ENCODE measurements around the gene PDP2. TPM values are rescaled to one million over a fixed set of nuclear protein-coding genes. Genes with fewer than 3 reads are reported as not detected.

The PDP2 gene
- total RNA-seq, 2 donors from 2014 or later, result 4.8 to 6.2 TPM

- Histone ChIP-seq H3K27me3 (replicated peaks; ENCODE audit: insufficient read depth) (no peaks in the 10 kb centered on the region), H3K27ac (no peak overlapping the region), H3K4me3 (no peak overlapping the region), H3K9me3 (no peaks in the 10 kb centered on the region), H3K36me3 (peaks cover 25% of the 10 kb centered on the region), H3K4me1 (ENCODE audit: control insufficient read depth in 1 of 2, low read depth in 2 of 2) (peaks cover 15 to 37% of the 10 kb centered on the region in 2 donors)
- TF ChIP-seq, protein P1, sequence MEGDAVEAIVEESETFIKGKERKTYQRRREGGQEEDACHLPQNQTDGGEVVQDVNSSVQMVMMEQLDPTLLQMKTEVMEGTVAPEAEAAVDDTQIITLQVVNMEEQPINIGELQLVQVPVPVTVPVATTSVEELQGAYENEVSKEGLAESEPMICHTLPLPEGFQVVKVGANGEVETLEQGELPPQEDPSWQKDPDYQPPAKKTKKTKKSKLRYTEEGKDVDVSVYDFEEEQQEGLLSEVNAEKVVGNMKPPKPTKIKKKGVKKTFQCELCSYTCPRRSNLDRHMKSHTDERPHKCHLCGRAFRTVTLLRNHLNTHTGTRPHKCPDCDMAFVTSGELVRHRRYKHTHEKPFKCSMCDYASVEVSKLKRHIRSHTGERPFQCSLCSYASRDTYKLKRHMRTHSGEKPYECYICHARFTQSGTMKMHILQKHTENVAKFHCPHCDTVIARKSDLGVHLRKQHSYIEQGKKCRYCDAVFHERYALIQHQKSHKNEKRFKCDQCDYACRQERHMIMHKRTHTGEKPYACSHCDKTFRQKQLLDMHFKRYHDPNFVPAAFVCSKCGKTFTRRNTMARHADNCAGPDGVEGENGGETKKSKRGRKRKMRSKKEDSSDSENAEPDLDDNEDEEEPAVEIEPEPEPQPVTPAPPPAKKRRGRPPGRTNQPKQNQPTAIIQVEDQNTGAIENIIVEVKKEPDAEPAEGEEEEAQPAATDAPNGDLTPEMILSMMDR (IDR thresholded peaks at IDR 0.05), result no peak
- no peak for DNase-seq (ENCODE audit: low spot score)
- ATAC-seq (ENCODE audit: insufficient number of reproducible peaks, low FRiP score, low read depth), result no peak
These were observed 56.7 kb downstream of the PDP2 start for GRCh38 chr16:66936889-66937554.

DNA sequence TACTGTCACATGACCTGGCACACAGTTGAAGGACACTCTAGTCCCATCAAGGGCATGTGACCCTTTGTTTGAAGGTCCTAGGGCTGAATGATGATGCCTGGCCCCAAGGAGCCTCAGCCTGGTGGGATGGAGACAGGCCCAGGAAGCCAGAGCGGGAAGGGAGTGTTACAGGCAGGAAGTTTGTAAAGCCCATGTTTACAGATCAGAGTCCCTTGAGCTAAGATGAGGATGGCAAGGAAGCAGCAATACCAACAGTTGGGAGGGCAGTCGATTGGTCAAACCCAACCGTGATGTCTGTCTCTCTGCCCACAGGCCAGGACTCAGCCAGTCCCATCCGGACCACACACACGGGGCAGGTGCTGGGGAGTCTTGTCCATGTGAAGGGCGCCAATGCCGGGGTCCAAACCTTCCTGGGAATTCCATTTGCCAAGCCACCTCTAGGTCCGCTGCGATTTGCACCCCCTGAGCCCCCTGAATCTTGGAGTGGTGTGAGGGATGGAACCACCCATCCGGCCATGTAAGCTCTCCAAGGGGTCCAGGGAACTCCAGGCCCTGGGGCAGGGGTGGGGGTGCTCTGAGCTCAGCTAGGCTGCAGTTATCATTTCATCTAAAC lies 57.5 kb downstream of the PDP2 start:
- H3K36me3 ChIP-seq, result peaks cover 31% of the 10 kb centered on the region
- ATAC-seq (ENCODE audit: insufficient number of reproducible peaks, low FRiP score, low read depth), result no peak

GRCh38 chr16:66939366-66939765 lies 59.1 kb downstream of the PDP2 start:
- no peaks in the 10 kb centered on the region for H3K27me3 ChIP-seq (replicated peaks; ENCODE audit: insufficient read depth)
- peaks cover 9 to 22% of the 10 kb centered on the region in 2 donors for H3K4me1 ChIP-seq (ENCODE audit: control insufficient read depth in 1 of 2, low read depth in 2 of 2)
- H3K36me3 ChIP-seq, result peaks cover 39% of the 10 kb centered on the region
- H3K4me3 ChIP-seq, result no peak overlapping the region
- ATAC-seq (ENCODE audit: insufficient number of reproducible peaks, low FRiP score, low read depth), result no peak
- no peak overlapping the region for H3K27ac ChIP-seq
- H3K9me3 ChIP-seq, result no peaks in the 10 kb centered on the region
- TF ChIP-seq, protein P1 (IDR thresholded peaks at IDR 0.05), result no peak
- DNase-seq (ENCODE audit: low spot score), result no peak

More for the DNA sequence above, 57.5 kb downstream of the PDP2 start:
- Histone ChIP-seq H3K27me3 (replicated peaks; ENCODE audit: insufficient read depth) (no peaks in the 10 kb centered on the region), H3K9me3 (no peaks in the 10 kb centered on the region), H3K4me1 (ENCODE audit: control insufficient read depth in 1 of 2, low read depth in 2 of 2) (peaks cover 15 to 32% of the 10 kb centered on the region in 2 donors), H3K27ac (no peak overlapping the region), H3K4me3 (no peak overlapping the region)
- TF ChIP-seq, protein P1 (IDR thresholded peaks at IDR 0.05), result no peak
- DNase-seq (ENCODE audit: low spot score), result no peak

DNA sequence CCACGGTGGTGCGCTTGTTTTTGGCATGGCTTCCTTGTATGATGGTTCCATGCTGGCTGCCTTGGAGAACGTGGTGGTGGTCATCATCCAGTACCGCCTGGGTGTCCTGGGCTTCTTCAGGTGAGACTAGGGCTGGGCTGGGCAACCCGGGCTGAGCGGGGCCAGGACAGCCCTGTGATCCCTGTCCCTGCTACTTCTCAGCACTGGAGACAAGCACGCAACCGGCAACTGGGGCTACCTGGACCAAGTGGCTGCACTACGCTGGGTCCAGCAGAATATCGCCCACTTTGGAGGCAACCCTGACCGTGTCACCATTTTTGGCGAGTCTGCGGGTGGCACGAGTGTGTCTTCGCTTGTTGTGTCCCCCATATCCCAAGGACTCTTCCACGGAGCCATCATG lies 59.9 kb downstream of the PDP2 start:
- ATAC-seq (ENCODE audit: insufficient number of reproducible peaks, low FRiP score, low read depth) (no peak), DNase-seq (ENCODE audit: low spot score) (no peak)
- TF ChIP-seq, protein P1 (IDR thresholded peaks at IDR 0.05), result no peak
- H3K4me1 ChIP-seq (ENCODE audit: control insufficient read depth in 1 of 2, low read depth in 2 of 2), result peaks cover 9 to 19% of the 10 kb centered on the region in 2 donors
- no peak overlapping the region for H3K4me3 ChIP-seq
- H3K27ac ChIP-seq, result no peak overlapping the region
- H3K27me3 ChIP-seq (replicated peaks; ENCODE audit: insufficient read depth), result no peaks in the 10 kb centered on the region
- no peaks in the 10 kb centered on the region for H3K9me3 ChIP-seq
- peaks cover 39% of the 10 kb centered on the region for H3K36me3 ChIP-seq

Other genes with a start within 250 kb of the PDP2 start
- 10 to 100 TPM; 12.0 to 25.7 TPM for gene CMTM4, start 183.8 kb upstream of the PDP2 start, total RNA-seq
- 100 to 1,000 TPM; 110 to 200 TPM for gene DYNC1LI2, start 128.9 kb upstream of the PDP2 start, total RNA-seq
- not detected for gene TERB1, start 78.9 kb upstream of the PDP2 start, total RNA-seq
- 10 to 100 TPM; 29.6 to 48.0 TPM for gene NAE1, start 49.5 kb upstream of the PDP2 start, total RNA-seq
- gene CA7, start 36.1 kb upstream of the PDP2 start, total RNA-seq, result not detected
- gene CDH16, start 38.4 kb downstream of the PDP2 start, total RNA-seq, result not detected
- 10 to 100 TPM; 43.2 to 88.3 TPM for gene RRAD, start 45.0 kb downstream of the PDP2 start, total RNA-seq
- gene CIAO2B, start 53.9 kb downstream of the PDP2 start, total RNA-seq, result 100 to 1,000 TPM in 1 of 2 donors, 10 to 100 TPM in 1; 23.2 to 102 TPM
- 10 to 100 TPM; 29.8 to 92.7 TPM for gene CES2, start 55.0 kb downstream of the PDP2 start, total RNA-seq
- gene CES3, start 80.8 kb downstream of the PDP2 start, total RNA-seq, result 1 to 10 TPM in 1 of 2 donors, under 1 TPM in 1; 0.63 to 1.1 TPM
- 1 to 10 TPM; 7.4 to 9.5 TPM for gene CES4A, start 108.1 kb downstream of the PDP2 start, total RNA-seq
- 10 to 100 TPM; 28.3 to 79.7 TPM for gene CBFB, start 148.6 kb downstream of the PDP2 start, total RNA-seq
- gene PHAF1, start 229.4 kb downstream of the PDP2 start, total RNA-seq, result 10 to 100 TPM; 15.6 to 27.2 TPM

Measured in thoracic aorta (tissue), 2 donors.